UCSD-AML1 (cell line): Measurements from ENCODE around the gene PRKCE.

Experiments used
- DNase-seq: peaks from one replicate; lab custom pipeline; 2025; ENCODE audit not compliant: unreplicated experiment; lab: John Stamatoyannopoulos, UW

PRKCE gene

DNA sequence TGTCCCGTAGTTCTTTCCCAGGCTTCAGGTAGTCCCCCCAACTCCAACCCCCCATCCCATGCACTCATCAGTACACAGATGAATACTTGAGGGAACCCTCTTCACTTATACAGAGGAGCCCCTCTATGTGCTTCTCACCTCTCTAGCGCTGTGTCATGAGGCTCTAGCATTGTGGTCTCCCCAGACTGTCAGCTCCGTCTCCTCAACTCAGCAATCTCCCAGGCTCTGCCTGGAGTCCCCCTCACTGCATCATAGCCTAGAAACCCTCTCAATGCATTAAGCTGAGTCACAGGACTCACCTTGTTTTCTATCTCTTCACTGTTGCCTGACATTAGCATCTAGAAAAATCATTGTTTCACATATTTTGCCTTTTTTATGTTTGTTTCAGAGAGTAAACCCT lies 20.2 kb upstream of the PRKCE start:
- DNase-seq, result no peak

DNA sequence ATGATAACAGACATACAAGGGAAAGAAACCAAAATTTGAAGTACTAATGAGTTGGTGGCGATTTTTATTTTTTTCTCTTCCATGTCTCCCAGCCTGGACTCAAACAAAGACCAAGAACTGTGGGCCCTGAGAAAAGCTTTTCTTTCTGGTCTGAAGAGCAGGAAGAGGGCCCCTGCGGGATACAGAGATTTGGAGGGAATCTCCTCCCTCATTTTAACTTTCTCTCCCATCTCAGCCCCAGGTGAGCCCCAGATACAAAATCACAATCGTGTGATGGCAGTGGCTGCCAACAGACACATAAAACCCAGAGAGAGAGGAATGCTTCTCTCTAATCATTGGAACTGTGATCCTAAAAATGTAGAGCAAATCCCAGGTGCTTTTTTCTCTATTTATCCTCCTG lies 19.5 kb upstream of the PRKCE start:
- no peak for DNase-seq

DNA sequence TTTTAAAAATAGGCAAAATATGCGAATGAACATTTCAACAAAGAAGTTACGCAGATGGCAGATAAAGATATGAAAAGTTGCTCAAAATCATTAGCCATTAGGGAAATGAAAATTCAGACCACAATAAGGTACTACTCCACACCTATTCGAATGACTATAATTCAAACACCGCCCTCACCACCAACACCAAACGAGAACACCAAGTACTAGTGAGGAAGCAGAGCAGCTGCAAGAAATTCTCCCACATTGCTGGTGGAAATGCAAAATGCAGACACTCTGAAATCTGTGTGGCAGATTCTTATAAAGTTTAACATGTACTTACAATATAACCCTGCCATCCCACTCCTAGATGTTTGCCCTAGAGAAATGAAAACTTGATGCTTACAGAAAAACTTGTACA lies 17.3 kb upstream of the PRKCE start:
- DNase-seq, result no peak

DNA sequence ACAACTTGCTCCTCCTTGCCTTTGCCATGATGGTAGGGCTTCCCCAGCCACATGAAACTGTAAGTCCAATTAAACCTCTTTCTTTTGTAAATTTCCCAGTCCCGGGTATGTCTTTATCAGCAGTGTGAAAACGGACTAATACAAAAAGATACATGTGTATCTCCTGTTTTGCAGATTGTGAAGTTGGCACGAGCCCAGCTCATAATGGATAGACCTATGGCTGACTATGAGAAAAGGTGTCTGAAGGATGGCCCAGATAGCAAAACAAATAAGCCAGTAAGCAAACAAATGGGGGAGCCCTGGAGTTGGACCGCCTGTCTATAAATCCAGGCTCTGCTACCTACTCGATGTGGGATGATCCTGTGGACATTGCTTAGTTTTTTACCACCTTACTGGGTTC lies 15.5 kb upstream of the PRKCE start:
- no peak for DNase-seq

DNA sequence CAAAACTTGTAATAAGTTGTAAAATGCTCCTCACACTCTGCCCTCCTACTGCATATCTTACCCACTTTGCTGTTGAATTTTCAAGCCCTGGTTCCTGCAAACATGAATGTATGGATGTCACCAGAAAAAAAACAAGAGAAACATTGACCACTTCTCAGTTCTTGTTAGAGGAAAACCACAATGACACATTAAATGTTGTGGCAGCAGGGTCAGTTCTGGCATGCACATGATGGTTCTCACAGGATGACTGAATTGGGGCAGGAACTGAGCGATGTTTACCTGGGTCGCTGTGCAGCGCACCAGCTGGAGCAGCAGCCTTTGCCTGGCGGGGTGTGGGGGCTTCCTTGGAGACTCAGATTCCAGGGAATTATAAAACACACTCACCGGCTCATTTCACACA lies 14.0 kb upstream of the PRKCE start:
- peak; percentile 43 for DNase-seq

DNA sequence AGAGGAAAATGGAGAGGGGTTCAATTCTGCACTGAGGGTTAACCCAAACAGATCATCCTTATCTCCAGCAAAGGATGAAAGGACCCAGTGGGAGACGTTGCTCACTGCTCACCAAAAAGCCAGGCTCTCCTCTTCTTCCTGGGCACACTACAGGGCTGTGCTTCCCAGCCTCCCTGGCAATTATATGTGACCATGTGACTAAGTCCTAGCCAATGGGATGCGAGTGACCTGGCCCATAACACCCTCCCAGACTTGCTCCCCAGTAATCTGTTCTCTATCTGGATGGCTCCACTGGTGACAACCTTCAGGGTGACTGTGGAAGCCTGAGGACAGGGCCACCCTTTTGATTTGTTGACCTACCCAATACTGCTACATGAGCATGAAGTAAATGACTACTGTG lies 10.9 kb upstream of the PRKCE start:
- DNase-seq, result no peak

DNA sequence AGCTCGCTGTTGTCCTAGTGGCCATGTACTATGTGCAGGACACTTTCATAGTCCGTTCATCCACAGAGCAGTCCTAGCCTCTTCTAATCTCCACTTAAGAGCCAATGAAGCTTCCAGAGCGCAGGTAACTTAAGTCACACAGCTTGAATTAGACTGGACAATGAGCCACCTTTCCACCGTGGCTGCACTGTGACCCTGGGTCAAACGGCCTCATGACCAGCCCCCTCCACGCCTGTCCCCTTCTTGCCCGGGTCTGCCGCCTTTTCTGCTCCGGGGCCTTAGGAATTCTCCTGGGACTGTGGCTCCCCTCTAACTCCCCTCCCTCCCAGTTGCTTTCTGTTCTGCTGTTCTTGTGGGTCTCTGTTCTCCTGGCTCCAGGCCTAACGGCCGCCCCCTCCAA lies 8.4 kb upstream of the PRKCE start:
- no peak for DNase-seq

DNA sequence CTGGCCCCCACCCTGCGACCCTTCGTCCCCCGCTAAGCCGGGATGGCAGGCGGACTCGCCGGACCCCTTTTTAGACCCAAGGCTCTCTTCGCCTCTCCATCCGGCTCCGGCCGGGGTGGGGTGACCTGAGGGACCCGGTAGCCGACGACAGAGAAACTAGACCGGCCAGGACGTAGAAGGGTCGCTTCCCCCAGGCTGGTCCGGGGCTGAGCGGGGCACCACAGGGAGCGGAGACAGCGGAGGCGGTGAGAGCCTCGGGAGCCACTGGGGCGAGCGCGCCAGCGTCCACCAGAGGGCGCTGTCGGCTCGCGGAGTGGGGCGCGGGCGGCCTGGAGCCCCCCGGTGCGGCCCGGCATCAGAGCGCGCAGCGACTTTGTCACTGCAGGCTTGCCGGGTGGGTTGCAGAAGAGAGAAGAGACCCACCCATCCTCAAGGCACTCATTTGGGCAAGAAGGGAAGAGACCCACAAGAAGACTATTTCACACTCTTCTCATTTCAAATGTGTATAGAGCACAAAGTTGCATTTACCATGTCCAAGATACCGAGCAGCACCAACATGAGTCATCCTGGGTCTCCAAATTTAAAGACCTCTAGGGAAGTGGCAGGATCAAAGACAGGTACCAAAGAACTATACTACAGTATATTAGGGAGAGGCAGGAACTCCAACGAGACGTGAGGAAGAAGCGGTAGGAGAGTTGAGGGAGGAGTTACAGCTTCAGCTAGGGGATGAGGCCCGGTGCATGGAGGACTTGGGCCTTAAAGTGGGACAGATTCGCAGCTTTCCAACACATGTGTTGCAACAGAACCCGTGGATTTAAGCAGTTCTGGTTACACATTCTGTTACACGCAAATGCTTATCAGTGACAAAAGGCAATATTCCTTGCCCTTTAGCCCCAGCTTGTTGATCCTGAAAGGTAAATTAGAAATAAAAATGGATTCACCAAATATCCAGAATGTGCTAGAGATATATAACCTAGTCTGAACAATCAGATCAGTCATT lies 7.6 kb upstream of the PRKCE start:
- DNase-seq, result peak; percentile 81

DNA sequence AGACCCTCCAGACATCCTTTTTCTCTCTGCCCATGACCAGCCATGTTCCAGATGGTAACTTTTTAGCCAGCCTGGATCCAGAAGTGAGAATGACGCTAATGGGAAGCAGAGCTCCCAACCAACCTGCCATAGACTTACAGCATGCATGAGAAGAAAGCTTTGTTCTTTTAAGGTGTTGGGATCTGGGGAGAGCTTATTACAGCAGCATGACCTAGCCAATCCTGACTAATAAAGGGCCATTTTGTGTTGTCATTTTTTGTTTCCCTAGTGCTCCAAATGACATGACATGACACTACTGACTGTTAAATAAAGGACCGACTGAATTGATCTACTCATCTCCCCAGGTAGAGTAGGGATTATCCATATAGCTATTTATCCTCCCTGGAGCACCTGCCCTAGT lies 5.2 kb upstream of the PRKCE start:
- DNase-seq, result no peak

DNA sequence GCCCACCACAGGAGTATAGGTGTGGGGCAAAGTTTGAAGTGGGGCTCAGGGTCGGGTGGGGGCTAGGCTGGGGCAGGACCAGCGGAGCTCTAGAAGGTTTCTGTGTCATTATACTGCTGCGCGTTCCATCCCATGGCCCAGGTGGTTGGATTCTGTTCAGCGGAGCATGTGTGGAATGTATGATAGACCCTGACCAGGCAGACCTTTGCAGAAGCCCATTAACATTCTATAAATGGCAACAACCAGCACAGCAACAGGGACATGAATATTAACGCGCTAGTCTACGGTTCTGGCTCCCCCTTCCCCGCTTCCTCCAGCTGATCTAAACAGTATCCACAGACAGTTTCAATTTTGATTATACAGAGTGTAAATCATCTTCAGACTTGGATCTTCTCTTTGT lies 4.1 kb upstream of the PRKCE start:
- DNase-seq, result no peak

DNA sequence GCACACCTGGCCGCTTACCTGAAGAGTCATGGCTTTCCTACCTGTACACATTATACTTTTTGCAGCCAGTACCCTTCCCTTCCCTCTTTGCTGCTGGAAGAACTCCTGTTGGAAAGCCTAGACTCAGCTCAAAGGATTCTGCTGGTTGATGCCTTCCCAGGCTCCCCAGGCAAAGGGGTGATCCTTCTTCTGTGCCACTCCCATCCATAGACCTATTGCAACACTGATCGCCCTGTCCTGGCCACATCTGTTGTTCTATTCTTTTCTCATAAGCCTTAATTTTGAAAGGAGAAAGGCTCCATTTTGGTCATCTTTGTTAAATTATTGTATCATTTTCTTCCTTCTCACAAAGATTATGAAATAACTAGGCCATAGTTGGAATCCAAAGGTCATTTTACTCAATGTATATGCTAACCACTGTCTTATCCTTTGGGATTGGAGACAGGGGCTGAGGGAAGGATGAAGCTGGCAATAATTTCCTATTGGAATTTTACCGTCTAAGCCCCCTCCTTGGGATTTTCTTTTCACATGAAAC lies 3.4 kb upstream of the PRKCE start:
- DNase-seq, result no peak

DNA sequence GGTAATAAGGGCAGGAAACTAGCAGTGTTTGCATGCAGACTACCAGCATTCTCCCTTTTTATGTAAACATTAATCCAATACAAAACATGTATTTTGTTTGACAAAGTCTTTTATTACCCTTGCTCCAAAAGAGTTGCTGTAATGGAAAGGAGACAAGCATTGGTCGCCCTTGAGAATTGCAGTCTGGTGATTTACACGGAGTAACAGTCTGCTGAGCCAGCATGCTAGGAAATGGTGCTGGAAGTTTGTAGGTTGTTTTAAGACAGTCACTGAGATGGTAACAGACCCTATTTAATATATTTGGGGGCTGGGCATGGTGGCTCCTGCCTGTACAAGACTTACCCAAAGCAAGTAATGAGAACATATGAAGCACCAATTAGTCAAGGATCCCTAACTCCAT lies 2.8 kb upstream of the PRKCE start:
- no peak for DNase-seq

DNA sequence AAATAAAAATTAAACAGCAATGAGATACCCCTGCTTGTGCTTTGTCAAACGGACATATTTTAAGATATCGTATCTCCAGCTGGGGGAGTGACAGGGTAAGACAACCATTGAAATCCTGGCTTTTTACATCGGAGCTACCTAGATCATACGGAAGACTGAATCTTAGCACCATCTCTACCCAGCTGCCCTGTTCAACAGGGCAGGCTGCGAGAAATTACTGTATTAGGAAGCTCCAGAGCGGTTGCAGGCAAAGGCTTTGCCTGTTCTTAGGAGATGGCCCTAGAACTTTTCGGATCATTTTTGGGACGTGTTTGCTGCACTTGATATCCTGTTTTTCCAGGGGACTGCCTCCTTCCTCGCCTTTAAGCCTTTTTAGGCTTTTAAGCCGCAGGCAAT lies 2.0 kb upstream of the PRKCE start:
- DNase-seq, result no peak

DNA sequence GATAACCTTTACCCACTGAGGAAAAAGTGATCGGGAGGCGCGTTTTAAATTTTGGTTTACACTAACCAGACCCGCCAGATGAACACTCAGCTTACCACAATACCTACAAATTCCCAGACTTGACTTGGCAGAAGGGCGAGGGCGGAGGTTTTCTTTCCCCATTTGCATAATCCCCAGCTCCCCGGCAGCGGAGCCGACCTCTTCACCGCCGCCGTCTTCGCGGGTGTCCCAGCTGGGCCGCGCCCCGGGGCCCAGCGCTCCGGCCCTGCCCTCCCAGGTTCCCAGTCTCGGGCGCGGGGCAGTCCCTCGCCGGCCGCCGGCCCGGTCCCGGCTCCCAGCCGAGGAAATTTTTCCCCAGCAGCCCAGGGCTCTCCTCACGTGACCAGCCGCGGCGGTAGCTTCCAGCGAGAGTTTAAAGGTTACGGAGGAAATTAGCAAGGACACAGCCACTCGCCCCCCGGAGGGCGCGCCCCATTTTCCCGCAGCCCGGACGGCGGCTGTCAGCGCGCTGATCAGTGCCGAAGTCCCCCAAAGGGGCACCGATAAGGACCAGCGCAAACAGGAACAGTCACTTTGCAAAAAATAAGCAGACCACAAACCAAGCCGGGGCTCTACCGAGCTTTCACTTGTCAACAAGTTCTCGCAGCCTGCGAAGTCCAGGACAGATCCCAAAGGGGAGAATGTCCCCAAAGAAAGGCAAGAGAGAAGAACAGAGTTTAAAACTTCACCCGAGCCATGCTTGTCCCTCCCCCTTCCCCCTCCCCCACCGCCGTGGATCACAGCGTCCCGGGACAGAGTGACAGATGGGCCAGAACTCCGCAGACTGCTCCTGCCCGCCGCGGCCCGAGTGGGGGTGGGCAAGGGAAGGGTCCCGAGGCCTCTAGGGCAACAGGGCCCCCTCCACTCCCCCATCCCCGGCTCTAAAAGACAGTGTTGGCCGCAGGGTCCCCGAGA lies 1.3 kb upstream of the PRKCE start:
- peak; percentile 68 for DNase-seq

DNA sequence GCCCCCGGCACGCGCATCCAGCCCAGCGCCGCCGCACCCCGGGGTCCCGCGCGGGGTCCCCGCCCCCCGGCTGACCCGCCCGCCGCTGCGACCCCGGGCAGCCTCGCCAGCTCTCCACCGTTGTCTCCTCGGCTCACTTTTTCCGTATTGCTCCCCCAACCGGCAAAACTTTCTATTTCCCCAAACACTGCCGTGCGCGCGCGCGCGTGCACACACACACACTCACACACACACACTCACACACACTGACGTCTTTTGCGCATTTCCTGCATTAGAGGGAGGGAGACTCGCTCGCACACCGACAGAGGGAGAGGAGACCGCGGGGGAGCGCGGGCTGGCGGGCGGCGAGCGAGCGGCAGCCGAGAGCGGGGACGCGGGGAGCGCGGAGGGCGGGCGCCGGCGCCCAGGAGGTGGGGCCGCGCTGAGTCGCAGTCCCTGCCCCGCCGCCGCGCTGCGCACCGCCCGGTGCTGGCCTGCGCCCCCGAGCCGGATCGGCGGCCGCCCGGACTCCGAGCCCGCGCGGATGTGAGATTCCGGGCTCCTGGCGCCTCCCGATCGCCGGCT lies 542 bp upstream of the PRKCE start:
- peak; percentile 89 for DNase-seq

DNA sequence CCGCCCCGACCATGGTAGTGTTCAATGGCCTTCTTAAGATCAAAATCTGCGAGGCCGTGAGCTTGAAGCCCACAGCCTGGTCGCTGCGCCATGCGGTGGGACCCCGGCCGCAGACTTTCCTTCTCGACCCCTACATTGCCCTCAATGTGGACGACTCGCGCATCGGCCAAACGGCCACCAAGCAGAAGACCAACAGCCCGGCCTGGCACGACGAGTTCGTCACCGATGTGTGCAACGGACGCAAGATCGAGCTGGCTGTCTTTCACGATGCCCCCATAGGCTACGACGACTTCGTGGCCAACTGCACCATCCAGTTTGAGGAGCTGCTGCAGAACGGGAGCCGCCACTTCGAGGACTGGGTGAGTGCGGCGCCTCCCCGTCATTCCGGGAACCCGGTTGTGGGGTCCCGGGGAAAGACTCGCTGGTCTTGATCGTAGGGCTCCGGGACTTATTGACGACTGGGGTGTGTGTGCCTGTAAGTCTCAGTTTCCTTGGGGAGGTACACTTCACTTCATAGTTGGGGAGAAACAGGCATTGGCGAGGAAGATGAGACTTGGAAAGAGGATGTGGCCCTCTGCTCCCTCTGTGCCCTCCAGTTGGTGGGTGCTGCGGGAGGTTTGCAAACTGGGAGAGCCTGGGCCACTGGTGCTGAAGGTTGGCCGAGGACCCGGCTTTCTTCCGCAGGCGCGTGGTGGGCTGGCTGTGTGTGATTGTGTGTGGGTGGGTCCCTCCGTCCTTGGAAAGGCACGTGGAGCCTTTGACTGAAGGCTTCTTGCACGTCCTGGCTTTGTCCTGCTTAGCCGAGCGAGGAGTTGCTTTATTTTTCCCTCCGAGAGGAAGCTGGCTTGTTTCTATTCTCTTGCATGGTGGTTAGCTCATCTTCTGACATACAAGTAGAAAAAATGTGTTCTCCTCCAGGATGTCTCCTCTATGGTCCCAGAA lies 886 bp downstream of the PRKCE start:
- peak; percentile 47 for DNase-seq

DNA sequence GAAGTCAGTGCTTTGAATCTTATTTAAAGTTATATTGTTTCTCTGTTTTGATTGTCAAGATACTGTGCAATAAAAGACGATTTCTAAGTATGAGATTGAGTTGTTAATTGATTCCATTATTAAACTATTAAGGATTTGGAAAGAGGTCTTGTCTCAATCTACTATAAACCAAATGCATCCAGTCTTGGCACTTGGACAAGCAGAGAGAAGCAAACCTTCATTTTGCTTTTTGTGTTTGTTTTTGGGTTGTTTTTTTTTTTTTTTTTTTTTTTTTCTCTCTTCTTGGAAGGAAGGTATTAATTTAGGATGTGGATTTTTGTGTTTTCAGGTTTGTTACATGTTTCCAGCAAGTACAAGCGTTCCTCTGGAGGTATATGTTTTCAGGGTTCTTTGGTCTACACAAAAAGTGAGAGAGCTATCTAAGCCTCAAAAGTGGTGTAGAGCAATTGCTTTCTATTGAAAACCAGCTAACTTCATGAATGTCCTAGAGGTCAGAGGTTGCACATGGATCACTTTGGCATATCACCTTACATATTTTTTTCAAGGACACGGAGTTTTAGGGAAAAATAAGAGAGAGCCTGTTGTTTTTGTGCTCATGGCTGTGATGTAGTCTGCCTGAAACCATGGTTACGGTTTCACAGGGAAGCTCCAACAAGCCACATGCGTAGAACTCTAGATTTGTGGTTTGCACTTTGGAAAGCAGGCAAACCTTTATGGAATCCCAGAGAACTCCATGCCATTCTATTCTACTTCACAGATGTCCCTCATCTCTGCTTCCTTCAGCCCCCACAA lies 1.8 kb downstream of the PRKCE start:
- DNase-seq, result no peak

DNA sequence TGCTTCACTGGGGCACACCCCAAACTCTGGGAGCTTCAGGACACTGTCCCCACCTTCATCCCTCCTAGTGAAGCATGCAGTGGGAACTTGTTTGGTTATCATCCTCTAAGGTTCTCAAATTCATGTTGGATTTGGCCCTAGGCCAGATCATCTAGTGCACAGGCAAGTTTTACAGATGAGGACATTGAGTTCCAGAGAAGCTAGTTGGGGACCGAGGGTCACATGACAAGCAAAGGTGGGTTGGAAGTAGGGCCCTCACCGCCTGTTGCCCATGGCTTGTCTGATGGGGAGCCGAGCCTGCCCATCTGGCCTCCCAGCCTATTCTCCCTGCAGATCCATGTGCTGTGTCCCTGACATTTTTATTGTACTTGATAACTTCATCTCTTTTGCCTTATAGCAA lies 2.8 kb downstream of the PRKCE start:
- DNase-seq, result no peak

DNA sequence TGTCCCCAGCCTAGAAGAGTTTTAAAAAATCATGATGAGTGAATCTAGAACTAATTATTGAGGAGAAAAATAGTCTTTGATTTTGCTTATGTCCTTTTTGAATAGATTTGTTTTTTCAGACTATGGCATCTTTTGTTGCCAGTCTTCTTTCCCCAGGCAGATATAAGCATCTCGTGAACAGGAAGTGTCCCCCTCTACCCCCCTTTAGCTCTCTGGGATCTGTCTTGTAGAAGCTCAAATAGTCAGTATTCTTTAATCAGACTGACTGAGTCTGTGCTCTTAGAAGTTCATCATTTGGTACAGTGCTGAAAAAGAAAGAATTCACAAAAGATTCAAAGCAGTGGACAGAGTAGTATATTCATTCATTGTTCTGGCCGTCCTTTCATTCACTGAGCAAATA lies 10.4 kb downstream of the PRKCE start:
- DNase-seq, result no peak
